Sigmoid colon (tissue), 4 donors: ENCODE results near the gene TOM1.

ENCODE experiments used
- CTCF ChIP-seq, 4 experiments: fragments of 450-650 bp in 3 of 4; fragments of 200-600 bp in 1 of 4; IDR thresholded peaks; one replicate each; pipeline ENCODE4 v1.5.1; 2016 to 2019; ENCODE audit warnings: antibody characterized with exemption in 4 of 4, mild to moderate bottlenecking in 3 of 4, moderate library complexity in 2 of 4
- EP300 ChIP-seq, 4 donors: sonication (generic); formaldehyde crosslinking; IDR thresholded peaks; one replicate each; pipeline ENCODE4 v1.6.1; 2017; ENCODE audit warnings: antibody characterized with exemption in 4 of 4
- POLR2A ChIP-seq, 2 donors: fragments of 450-650 bp; IDR thresholded peaks; one replicate each; pipeline ENCODE4 v1.6.1; 2016; ENCODE audit warnings: antibody characterized with exemption in 2 of 2, mild to moderate bottlenecking in 2 of 2, moderate library complexity in 2 of 2
- POLR2AphosphoS5 ChIP-seq, 4 donors: sonication (generic); formaldehyde crosslinking; IDR thresholded peaks; one replicate each; pipeline ENCODE4 v1.6.1; 2017; ENCODE audit warnings: antibody characterized with exemption in 4 of 4

- TF ChIP-seq CTCF (IDR thresholded peaks at IDR 0.05) = no peak
- no peak for TF ChIP-seq POLR2AphosphoS5 (IDR thresholded peaks at IDR 0.05)
- TF ChIP-seq EP300 (IDR thresholded peaks at IDR 0.05) = no peak
- TF ChIP-seq POLR2A (IDR thresholded peaks at IDR 0.05) = no peak
These were observed 24.1 kb upstream of the TOM1 start for GRCh38 chr22:35275580-35275979.
